LNCaP clone FGC (cell line): Measurements from ENCODE around the gene NUDT21.
"Not testable (repeated sequence)": the region's sequence is repeated elsewhere in the genome, so short reads cannot be mapped to it uniquely, and the experiment has no call there.

ENCODE experiments used
- DNase-seq: peaks from one replicate; pipeline ENCODE4 v3.0.0-alpha.2; 2011; ENCODE audit warnings: low read depth
- H3K4me3 ChIP-seq: 2 replicates; pipeline ENCODE4 v1.5.1; 2011; ENCODE audit warnings: mild to moderate bottlenecking, low read depth, low read length, control low read depth
- CTCF ChIP-seq: IDR thresholded peaks from 2 replicates; pipeline ENCODE4 v1.5.1; 2012; ENCODE audit warnings: mild to moderate bottlenecking; ENCODE audit not compliant: control insufficient read depth, insufficient read depth; ENCODE audit errors: extremely low read depth

The NUDT21 gene

GRCh38 chr16:56389554-56389953 is 61.6 kb downstream of the NUDT21 start:
- H3K4me3 ChIP-seq: no peak overlapping the region
- no peak for DNase-seq
- no peak for TF ChIP-seq CTCF

GRCh38 chr16:56388209-56388608 is 62.9 kb downstream of the NUDT21 start:
- no peak for DNase-seq
- no peak for TF ChIP-seq CTCF
- H3K4me3 ChIP-seq: no peak overlapping the region

GRCh38 chr16:56387396-56387795 is 63.7 kb downstream of the NUDT21 start:
- DNase-seq: no peak
- no peak for TF ChIP-seq CTCF
- no peak overlapping the region for H3K4me3 ChIP-seq

- no peak for TF ChIP-seq CTCF
- DNase-seq: no peak
- no peak overlapping the region for H3K4me3 ChIP-seq
Observed at GRCh38 chr16:56384074-56384721, 66.9 kb downstream of the NUDT21 start.

DNA sequence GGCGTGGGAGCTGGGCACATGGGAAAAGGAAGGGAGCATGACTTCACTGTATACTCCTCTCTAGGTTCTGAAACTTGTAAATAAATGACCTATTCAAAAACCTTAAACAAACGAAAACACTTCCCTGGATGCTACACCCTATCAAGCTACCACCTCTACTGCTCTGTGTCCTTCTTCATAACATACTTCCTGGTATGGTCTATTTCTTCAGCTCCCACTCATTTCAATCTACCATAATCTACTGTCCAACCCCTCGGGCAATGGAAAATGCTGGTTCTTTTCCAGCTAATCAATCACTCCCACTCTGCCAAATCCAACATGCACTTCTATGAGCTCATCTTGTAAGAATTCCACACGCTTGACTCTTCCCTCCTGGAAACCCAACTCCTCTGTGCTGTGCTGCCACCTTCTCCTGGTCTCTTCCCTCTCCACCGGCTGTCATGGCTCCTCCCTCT is 68.2 kb downstream of the NUDT21 start:
- DNase-seq: no peak
- H3K4me3 ChIP-seq: no peak overlapping the region
- TF ChIP-seq CTCF: no peak

DNA sequence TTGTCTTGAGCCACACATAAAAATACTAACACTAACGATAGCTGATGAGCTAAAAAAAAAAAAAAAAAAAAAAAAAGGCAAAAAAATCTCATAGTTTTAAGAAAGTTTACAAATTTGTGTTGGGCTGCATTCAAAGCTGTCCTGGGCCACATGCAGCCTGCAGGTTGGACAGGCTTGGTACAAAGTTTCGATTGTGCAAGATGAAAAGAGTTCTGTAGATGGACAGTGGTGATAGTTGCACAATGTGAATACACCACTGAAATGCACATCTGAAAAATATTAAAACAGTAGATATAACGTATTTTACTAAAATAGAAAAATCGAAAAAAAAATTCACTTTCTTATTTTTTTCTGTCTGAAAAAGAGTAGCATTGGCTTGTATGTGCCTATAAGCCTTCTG is 68.7 kb downstream of the NUDT21 start:
- no peak for DNase-seq
- H3K4me3 ChIP-seq: no peak overlapping the region
- no peak for TF ChIP-seq CTCF

GRCh38 chr16:56380778-56381485 is 70.2 kb downstream of the NUDT21 start:
- H3K4me3 ChIP-seq, DNase-seq: not testable (repeated sequence)
